Astrocyte (in vitro differentiated cells and primary cell): Measurements from ENCODE around the gene DIAPH3. TPM values are rescaled to one million over a fixed set of nuclear protein-coding genes. Genes with fewer than 3 reads are reported as not detected.

Experiments
- DNase-seq: peaks from one replicate; pipeline ENCODE4 v3.0.0-alpha.2; 2010; ENCODE audit warnings: low read depth
- FAIRE-seq: peaks from 2 replicates; lab custom pipeline; 2011; peaks lifted over from hg19 to GRCh38; lab: Jason Lieb, UNC
- H2AFZ ChIP-seq: 2 replicates; pipeline ENCODE4 v1.6.0; 2012; ENCODE audit warnings: low read depth, low read length, inconsistent platforms
- H3K27ac ChIP-seq: 2 replicates; pipeline ENCODE4 v1.5.1; 2011; ENCODE audit warnings: low read depth, low read length, inconsistent platforms
- H3K27me3 ChIP-seq: 2 replicates; pipeline ENCODE4 v1.6.0; 2011; ENCODE audit warnings: low read length, inconsistent platforms; ENCODE audit not compliant: insufficient read depth
- H3K36me3 ChIP-seq: 2 replicates; pipeline ENCODE4 v1.5.1; 2011; ENCODE audit warnings: low read length, inconsistent platforms; ENCODE audit not compliant: insufficient read depth
- H3K4me1 ChIP-seq: 2 replicates; pipeline ENCODE4 v1.5.1; 2011; ENCODE audit warnings: low read length, inconsistent platforms; ENCODE audit not compliant: insufficient read depth
- H3K4me2 ChIP-seq: 2 replicates; pipeline ENCODE4 v1.6.0; 2012; ENCODE audit warnings: low read length, inconsistent platforms
- H3K4me3 ChIP-seq: 2 replicates; pipeline ENCODE4 v1.5.1; 2011; ENCODE audit warnings: low read depth, mild to moderate bottlenecking, low read length, inconsistent platforms; ENCODE audit not compliant: insufficient read depth
- H3K79me2 ChIP-seq: 2 replicates; pipeline ENCODE4 v1.6.0; 2012; ENCODE audit warnings: mild to moderate bottlenecking, low read length, inconsistent platforms; ENCODE audit not compliant: insufficient read depth
- H3K9ac ChIP-seq: 2 replicates; pipeline ENCODE4 v1.6.0; 2012; ENCODE audit warnings: mild to moderate bottlenecking, low read length, inconsistent platforms
- H3K9me3 ChIP-seq: 2 replicates; pipeline ENCODE4 v1.5.1; 2012; ENCODE audit warnings: low read depth, mild to moderate bottlenecking, low read length, inconsistent platforms; ENCODE audit not compliant: insufficient read depth
- H4K20me1 ChIP-seq: 2 replicates; pipeline ENCODE4 v1.6.0; 2012; ENCODE audit warnings: low read length, inconsistent platforms; ENCODE audit not compliant: insufficient read depth
- H3K27ac Mint-ChIP-seq: one replicate; pipeline ENCODE4 v1.8.0; 2021; ENCODE audit warnings: mild to moderate bottlenecking, mixed read lengths; ENCODE audit not compliant: unreplicated experiment
- H3K27me3 Mint-ChIP-seq: one replicate; pipeline ENCODE4 v1.8.0; 2021; ENCODE audit warnings: low read depth, mixed read lengths; ENCODE audit not compliant: unreplicated experiment
- H3K36me3 Mint-ChIP-seq: one replicate; pipeline ENCODE4 v1.8.0; 2021; ENCODE audit warnings: low read depth, mixed read lengths; ENCODE audit not compliant: unreplicated experiment
- H3K4me1 Mint-ChIP-seq: one replicate; pipeline ENCODE4 v1.8.0; 2021; ENCODE audit warnings: low read depth, mixed read lengths; ENCODE audit not compliant: unreplicated experiment
- H3K4me3 Mint-ChIP-seq: one replicate; pipeline ENCODE4 v1.8.0; 2021; ENCODE audit warnings: mild to moderate bottlenecking, moderate library complexity, mixed read lengths; ENCODE audit not compliant: unreplicated experiment
- H3K9me3 Mint-ChIP-seq: one replicate; pipeline ENCODE4 v1.8.0; 2021; ENCODE audit warnings: mild to moderate bottlenecking, mixed read lengths; ENCODE audit not compliant: unreplicated experiment
- CTCF ChIP-seq: IDR thresholded peaks from 2 replicates; pipeline ENCODE4 v1.5.1; 2011; ENCODE audit warnings: low read depth, mild to moderate bottlenecking, inconsistent platforms, low read length, moderate library complexity; ENCODE audit not compliant: insufficient read depth
- EZH2 ChIP-seq: IDR thresholded peaks from 2 replicates; pipeline ENCODE4 v1.6.1; 2012; ENCODE audit warnings: mild to moderate bottlenecking, low read length, inconsistent platforms; ENCODE audit not compliant: insufficient read depth
- total RNA-seq: library from RNA; stranded (reverse); gene quantifications from 2 replicates; pipeline ENCODE4 v1.2.1, GENCODE V29; 2021

DIAPH3 gene
- total RNA-seq, 1 donor from 2014 or later, result 19.0 TPM

- no peak for DNase-seq
- Histone ChIP-seq H3K9ac (no peak overlapping the region), H3K4me1 (no peaks in the 10 kb centered on the region), H3K79me2 (no peaks in the 10 kb centered on the region), H3K4me3 (no peak overlapping the region), H2AFZ (no peak overlapping the region), H3K4me2 (no peak overlapping the region), H3K27me3 (no peaks in the 10 kb centered on the region), H3K36me3 (no peaks in the 10 kb centered on the region), H3K9me3 (no peaks in the 10 kb centered on the region), H3K27ac (no peak overlapping the region), H4K20me1 (no peaks in the 10 kb centered on the region)
- TF ChIP-seq EZH2, result no peak
- Mint-ChIP-seq H3K27ac (no peak overlapping the region), H3K36me3 (no peaks in the 10 kb centered on the region), H3K27me3 (no peaks in the 10 kb centered on the region), H3K9me3 (no peaks in the 10 kb centered on the region), H3K4me3 (no peak overlapping the region), H3K4me1 (no peaks in the 10 kb centered on the region)
- FAIRE-seq, result no peak
Observed at GRCh38 chr13:59658027-59658737, 505.5 kb downstream of the DIAPH3 start.

GRCh38 chr13:59653916-59654315 lies 509.8 kb downstream of the DIAPH3 start:
- Mint-ChIP-seq H3K4me3 (no peak overlapping the region), H3K27me3 (peaks cover 3% of the 10 kb centered on the region), H3K27ac (no peak overlapping the region), H3K36me3 (no peaks in the 10 kb centered on the region), H3K9me3 (peaks cover 2% of the 10 kb centered on the region), H3K4me1 (peaks cover 4% of the 10 kb centered on the region)
- Histone ChIP-seq H3K9ac (no peak overlapping the region), H4K20me1 (no peaks in the 10 kb centered on the region), H3K36me3 (no peaks in the 10 kb centered on the region), H3K4me2 (no peak overlapping the region), H3K27ac (no peak overlapping the region), H3K27me3 (no peaks in the 10 kb centered on the region), H3K4me1 (no peaks in the 10 kb centered on the region), H3K4me3 (no peak overlapping the region), H3K79me2 (no peaks in the 10 kb centered on the region), H2AFZ (no peak overlapping the region), H3K9me3 (no peaks in the 10 kb centered on the region)
- TF ChIP-seq CTCF (no peak), EZH2 (no peak)
- FAIRE-seq (no peak), DNase-seq (no peak)

GRCh38 chr13:59651479-59651878 lies 512.2 kb downstream of the DIAPH3 start:
- no peaks in the 10 kb centered on the region for H3K36me3 Mint-ChIP-seq
- no peak overlapping the region for H3K4me3 ChIP-seq
- H3K27me3 Mint-ChIP-seq, result peaks cover 3% of the 10 kb centered on the region
- no peak for FAIRE-seq
- H3K79me2 ChIP-seq, result no peaks in the 10 kb centered on the region
- no peaks in the 10 kb centered on the region for H3K27me3 ChIP-seq
- H2AFZ ChIP-seq, result no peak overlapping the region
- DNase-seq, result no peak
- no peaks in the 10 kb centered on the region for H3K36me3 ChIP-seq
- H3K9me3 Mint-ChIP-seq, result peaks cover 2% of the 10 kb centered on the region
- no peak overlapping the region for H3K27ac ChIP-seq
- H4K20me1 ChIP-seq, result no peaks in the 10 kb centered on the region
- no peak overlapping the region for H3K9ac ChIP-seq
- TF ChIP-seq CTCF (no peak), EZH2 (no peak)
- H3K9me3 ChIP-seq, result no peaks in the 10 kb centered on the region
- H3K4me1 ChIP-seq, result no peaks in the 10 kb centered on the region
- H3K4me2 ChIP-seq, result no peak overlapping the region
- no peak overlapping the region for H3K27ac Mint-ChIP-seq
- H3K4me3 Mint-ChIP-seq, result no peak overlapping the region
- peaks cover 4% of the 10 kb centered on the region for H3K4me1 Mint-ChIP-seq
